HepG2 (cell line): Measurements from ENCODE around the gene CREBBP. TPM values are rescaled to one million over a fixed set of nuclear protein-coding genes. Genes with fewer than 3 reads are reported as not detected.

Source experiments
- ATAC-seq: fragments of 200-7000 bp; cut with Tn5 transposase; 3 replicates; pipeline ENCODE4 v1.9.1; 2020; ENCODE audit warnings: mild to moderate bottlenecking, moderate library complexity
- BruUV-seq: library from RNA; stranded (reverse); fragments of 400-500 nt; replicated peaks from 2 replicates; lab custom pipeline; 2021; lab: Mats Ljungman, UMichigan
- CTCF ChIA-PET: fragments of 300-600 bp; formaldehyde crosslinking; extraction: SDS; loops from one replicate; lab custom pipeline; 2021; ENCODE audit warnings: low total read pairs, inconsistent platforms, low intra/inter-chr PET ratio; lab: Yijun Ruan, JAX
- POLR2A ChIA-PET: fragments of 350-600 bp; sonication (Branson Sonifier 250); formaldehyde crosslinking; loops from one replicate; lab custom pipeline; 2020; ENCODE audit warnings: antibody characterized with exemption, inconsistent platforms; lab: Yijun Ruan, JAX
- DNase-seq: peaks from one replicate; pipeline ENCODE4 v3.0.0-alpha.2; 2015; ENCODE audit warnings: low spot score
- FAIRE-seq: peaks from 3 replicates; lab custom pipeline; 2011; peaks lifted over from hg19 to GRCh38; lab: Jason Lieb, UNC
- H2AFZ ChIP-seq: one replicate; pipeline ENCODE4 v1.6.1; 2011; ENCODE audit warnings: low read length, inconsistent platforms
- H3K27ac ChIP-seq: fragments of 300-600 bp; 3 replicates; pipeline ENCODE4 v1.8.0; 2011; ENCODE audit warnings: mixed run types, mild to moderate bottlenecking, mixed read lengths, low read length, inconsistent platforms; ENCODE audit not compliant: insufficient read depth; ENCODE audit errors: extremely low read length
- H3K27me3 ChIP-seq, 2 experiments: fragments of 200-600 bp in 1 of 2; 2 replicates in 1 of 2; 3 replicates in 1 of 2; pipeline versions ENCODE4 v1.6.0 to v1.8.0; 2011; ENCODE audit warnings: low read length in 2 of 2, mild to moderate bottlenecking in 2 of 2, moderate library complexity in 2 of 2, inconsistent platforms in 1 of 2; ENCODE audit not compliant: insufficient read depth in 2 of 2, control insufficient read depth in 1 of 2
- H3K36me3 ChIP-seq, 2 experiments: fragments of 200-600 bp in 1 of 2; replicated peaks in 1 of 2; 2 replicates in 1 of 2; 3 replicates in 1 of 2; pipeline versions ENCODE4 v1.5.1 to v1.8.0; 2011; ENCODE audit warnings: low read length in 2 of 2, inconsistent platforms in 1 of 2; ENCODE audit not compliant: insufficient read depth in 2 of 2, control insufficient read depth in 1 of 2
- H3K4me1 ChIP-seq: 2 replicates; pipeline ENCODE4 v1.5.1; 2012; ENCODE audit warnings: low read length, inconsistent platforms; ENCODE audit not compliant: insufficient read depth
- H3K4me2 ChIP-seq: 2 replicates; pipeline ENCODE4 v1.6.0; 2011; ENCODE audit warnings: low read depth, low read length, inconsistent platforms
- H3K4me3 ChIP-seq, 3 experiments: fragments of 200-600 bp in 1 of 3; sonication (generic), shearing (Covaris generic) in 1 of 3; replicated peaks in 1 of 3; 2 replicates each; pipeline ENCODE4 v1.5.1; 2011 to 2016; ENCODE audit warnings: low read length in 3 of 3, inconsistent platforms in 2 of 3, low read depth in 2 of 3, mild to moderate bottlenecking in 2 of 3, control low read depth in 1 of 3, mixed read lengths in 1 of 3; ENCODE audit not compliant: insufficient read depth in 1 of 3
- H3K79me2 ChIP-seq: one replicate; pipeline ENCODE4 v1.6.1; 2011; ENCODE audit warnings: low read length, inconsistent platforms; ENCODE audit not compliant: insufficient read depth
- H3K9ac ChIP-seq: 2 replicates; pipeline ENCODE4 v1.6.0; 2011; ENCODE audit warnings: mild to moderate bottlenecking, low read depth, low read length, inconsistent platforms; ENCODE audit not compliant: insufficient read depth
- H3K9me3 ChIP-seq: 2 replicates; pipeline ENCODE4 v1.5.1; 2012; ENCODE audit warnings: mild to moderate bottlenecking, low read length
- H4K20me1 ChIP-seq: 2 replicates; pipeline ENCODE4 v1.6.0; 2011; ENCODE audit warnings: inconsistent platforms, mild to moderate bottlenecking, low read length, moderate library complexity; ENCODE audit not compliant: insufficient read depth
- ARNT2 ChIP-seq: sonication (generic); formaldehyde crosslinking; IDR thresholded peaks from 2 replicates; pipeline ENCODE4 v1.8.0; 2022; ENCODE audit warnings: mild to moderate bottlenecking, low read depth, missing genetic modification reagents, moderate library complexity
- BCL6 ChIP-seq: IDR thresholded peaks from 2 replicates; pipeline ENCODE4 v1.6.1; 2016; ENCODE audit warnings: missing genetic modification reagents, missing compliant biosample characterization
- CEBPG ChIP-seq: IDR thresholded peaks from 2 replicates; pipeline ENCODE4 v1.6.1; 2016
- CHD4 ChIP-seq: fragments of 200-600 bp; sonication (generic); IDR thresholded peaks from 2 replicates; pipeline ENCODE4 v1.7.0; 2017; ENCODE audit warnings: mild to moderate bottlenecking, low read length, borderline replicate concordance
- HNF4G ChIP-seq, 2 experiments: sonication (generic) in 1 of 2; formaldehyde crosslinking in 1 of 2; IDR thresholded peaks; 2 replicates each; pipeline versions ENCODE4 v1.4.0 to v1.6.1; 2011 to 2020; ENCODE audit warnings: borderline replicate concordance in 2 of 2, low read depth in 2 of 2, mild to moderate bottlenecking in 2 of 2, low read length in 1 of 2, missing genetic modification reagents in 1 of 2, moderate library complexity in 1 of 2
- HNRNPLL ChIP-seq: fragments of 200-400 bp; formaldehyde crosslinking; IDR thresholded peaks from 2 replicates; pipeline ENCODE4 v1.6.1; 2017; ENCODE audit warnings: mild to moderate bottlenecking, low read depth, low read length; ENCODE audit not compliant: poor library complexity, severe bottlenecking
- KDM6A ChIP-seq: IDR thresholded peaks from 2 replicates; pipeline ENCODE4 v1.6.1; 2016; ENCODE audit warnings: low read depth
- NCOA2 ChIP-seq: sonication (generic); formaldehyde crosslinking; IDR thresholded peaks from 2 replicates; pipeline ENCODE4 v1.8.0; 2022; ENCODE audit warnings: inconsistent platforms
- NR2F6 ChIP-seq, 2 experiments: IDR thresholded peaks; 2 replicates each; pipeline ENCODE4 v1.6.1; 2016; ENCODE audit warnings: antibody characterized with exemption in 1 of 2, mild to moderate bottlenecking in 1 of 2
- STAT6 ChIP-seq: sonication (generic); formaldehyde crosslinking; IDR thresholded peaks from 2 replicates; pipeline ENCODE4 v1.4.0; 2020; ENCODE audit warnings: missing genetic modification reagents, mild to moderate bottlenecking, borderline replicate concordance
- TGIF2 ChIP-seq: IDR thresholded peaks from 2 replicates; pipeline ENCODE4 v1.6.1; 2016; ENCODE audit warnings: control low read depth, missing compliant biosample characterization
- ZBTB42 ChIP-seq: sonication (generic); formaldehyde crosslinking; IDR thresholded peaks from 2 replicates; pipeline ENCODE4 v1.5.0; 2020; ENCODE audit warnings: mild to moderate bottlenecking, missing genetic modification reagents
- ZNF20 ChIP-seq: sonication (generic); formaldehyde crosslinking; IDR thresholded peaks from 2 replicates; pipeline ENCODE4 v1.4.0; 2020; ENCODE audit warnings: mild to moderate bottlenecking, moderate library complexity, missing genetic modification reagents
- ZNF510 ChIP-seq: sonication (generic); formaldehyde crosslinking; IDR thresholded peaks from 2 replicates; pipeline ENCODE4 v1.4.0; 2020; ENCODE audit warnings: low read depth, mild to moderate bottlenecking, missing genetic modification reagents
- WGBS: methylation state at CpG from one replicate; pipeline ENCODE4 v1.1.6; 2017; ENCODE audit warnings: low lambda C conversion rate; 5-methylcytosine and 5-hydroxymethylcytosine counted together
- in situ Hi-C: cut with HindIII; loops from 2 replicates; pipeline ENCODE4 v1.10.0; 2017; ENCODE audit warnings: low pct_unique_long_range_greater_than_20kb; ENCODE audit not compliant: extremely low pct_ligation_motif_present
- intact Hi-C: fragments of 100-400 bp; cut with micrococcal nuclease; formaldehyde crosslinking; loops from one replicate; pipeline ENCODE4 v1.10.0; 2022; ENCODE audit not compliant: unreplicated experiment
- polyA plus RNA-seq, 8 experiments: library from polyadenylated mRNA; depleted of rRNA in 3 of 8; stranded (reverse) in 7 of 8; unstranded in 1 of 8; fragments of >200 nt; fragmentation: Illumina TruSeq in 4 of 8; extraction: Trizol in 4 of 8; gene quantifications; 2 replicates each; pipeline versions ENCODE4 v1.2.1 to v1.2.3, GENCODE V29; 2011 to 2016; ENCODE audit warnings: low read depth in 4 of 8, missing spikeins in 1 of 8, mixed read lengths in 1 of 8; ENCODE audit not compliant: insufficient read depth in 1 of 8
- total RNA-seq, 5 experiments: library from RNA; depleted of rRNA; stranded (reverse); fragments of >200 nt; fragmentation: Illumina TruSeq; extraction: Trizol; gene quantifications; 2 replicates each; pipeline ENCODE4 v1.2.3, GENCODE V29; 2016; ENCODE audit warnings: low read depth in 1 of 5

Gene CREBBP
- total and polyA plus RNA-seq, 2 of the 13 experiments (the other 11 are each of a cell fraction or from before 2014, with no cell fraction given): 5.3 to 10.4 TPM

DNA sequence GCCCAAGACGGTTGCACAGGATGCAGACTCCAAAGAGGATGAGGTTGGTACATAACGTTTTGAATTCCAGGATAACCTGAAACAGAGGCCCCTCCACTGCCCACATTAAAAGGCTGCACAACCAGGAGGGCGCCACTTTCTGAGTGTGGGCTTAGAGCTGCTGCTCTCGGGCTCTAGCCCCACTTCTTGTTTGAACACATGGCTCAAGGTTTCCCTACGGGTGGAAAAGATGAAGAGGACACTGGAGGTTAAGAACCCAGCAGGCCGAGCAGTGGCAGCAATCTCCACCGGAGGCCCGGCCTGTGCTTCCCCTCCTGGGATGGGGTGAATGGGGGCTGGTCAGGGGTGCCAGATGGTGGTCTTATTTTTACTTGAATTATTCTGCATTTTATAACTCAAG, 155.2 kb downstream of the CREBBP start:
- 67% methylated on average over 8 of the region's 8 CpGs for WGBS
- ChIA-PET POLR2A (no interaction called here), CTCF (no interaction called here)
- Histone ChIP-seq H3K79me2 (no peaks in the 10 kb centered on the region), H3K9ac (no peak overlapping the region), H3K4me3 (no peak overlapping the region), H3K4me2 (no peak overlapping the region), H3K4me1 (peaks cover 5% of the 10 kb centered on the region; the same call in 1 of the 2 replicates), H4K20me1 (no peaks in the 10 kb centered on the region), H2AFZ (no peak overlapping the region), H3K27me3 (0 out of 5 replicates have a peak, but pooled peaks cover 0 to 1% of the 10 kb centered on the region in 2 experiments), H3K27ac (no peak overlapping the region), H3K9me3 (no peaks in the 10 kb centered on the region), H3K36me3 (peaks cover 16 to 29% of the 10 kb centered on the region in 2 experiments; a peak in 4 of 5 replicates)
- ATAC-seq (no peak), DNase-seq (no peak), FAIRE-seq (no peak)
- intact Hi-C loops (no loop called here), in situ Hi-C loops (no loop called here)
- BruUV-seq: no TSS peak
- TF ChIP-seq HNRNPLL: no peak
- no peak for TF ChIP-seq HNF4G (IDR thresholded peaks at IDR 0.05; ENCODE audit: borderline replicate concordance, low read depth, low read length)
- no peak for TF ChIP-seq HNF4G (CRISPR knock-in tag; IDR thresholded peaks at IDR 0.05; ENCODE audit: borderline replicate concordance, low read depth)
- TF ChIP-seq NCOA2 (CRISPR knock-in tag): no peak
- TF ChIP-seq KDM6A: no peak
- no peak for TF ChIP-seq ZNF20 (CRISPR knock-in tag)
- TF ChIP-seq ZNF510 (CRISPR knock-in tag): no peak
- no peak for TF ChIP-seq ARNT2 (CRISPR knock-in tag)
- no peak for TF ChIP-seq CHD4
- TF ChIP-seq NR2F6 (IDR thresholded peaks at IDR 0.05): no peak
- TF ChIP-seq NR2F6 (CRISPR knock-in tag; IDR thresholded peaks at IDR 0.05): no peak
- no peak for TF ChIP-seq CEBPG

DNA sequence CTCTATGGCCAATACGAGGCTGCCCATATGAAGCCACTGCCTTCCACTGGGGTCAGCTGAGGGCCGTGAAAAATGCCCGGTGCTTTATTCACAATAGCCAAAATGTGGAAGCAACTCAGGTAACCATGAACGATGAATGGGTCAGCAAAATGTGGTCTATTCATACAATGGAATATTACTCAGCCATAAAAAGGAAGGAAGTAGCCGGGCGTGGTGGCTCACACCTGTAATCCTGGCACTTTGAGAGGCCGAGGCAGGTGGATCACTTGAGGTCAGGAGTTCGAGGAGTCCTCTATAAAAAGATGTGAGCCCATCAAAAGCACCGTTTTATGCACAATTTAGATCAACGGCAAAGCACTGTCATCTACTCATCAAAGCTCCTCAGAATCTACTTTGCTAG, 158.0 kb downstream of the CREBBP start:
- in situ Hi-C loops: no loop called here
- Histone ChIP-seq H3K27ac (no peak overlapping the region), H2AFZ (no peak overlapping the region), H4K20me1 (no peaks in the 10 kb centered on the region), H3K4me1 (peaks cover 18% of the 10 kb centered on the region), H3K27me3 (peaks cover 0 to 2% of the 10 kb centered on the region in 2 experiments; a peak in 1 of 5 replicates), H3K9ac (no peak overlapping the region), H3K4me3 (no peak overlapping the region), H3K79me2 (no peaks in the 10 kb centered on the region), H3K36me3 (peaks cover 2 to 6% of the 10 kb centered on the region in 2 experiments; a peak in 3 of 5 replicates), H3K4me2 (no peak overlapping the region), H3K9me3 (no peaks in the 10 kb centered on the region)
- ChIA-PET CTCF (no interaction called here), POLR2A (no interaction called here)
- 57% methylated on average over 10 of the region's 10 CpGs for WGBS
- BruUV-seq: no TSS peak
- ATAC-seq (no peak), DNase-seq (no peak), FAIRE-seq (no peak)
- intact Hi-C loops: no loop called here
- TF ChIP-seq TGIF2 (CRISPR knock-in tag) (no peak), STAT6 (CRISPR knock-in tag) (no peak), ZBTB42 (CRISPR knock-in tag) (no peak), BCL6 (CRISPR knock-in tag) (no peak)
